Omental fat pad (tissue), 4 donors: ENCODE data around the gene CHCHD3. TPM values are rescaled to one million over a fixed set of nuclear protein-coding genes. Genes with fewer than 3 reads are reported as not detected.
"Not testable (repeated sequence)": the region's sequence is repeated elsewhere in the genome, so short reads cannot be mapped to it uniquely, and the experiment has no call there.

Source experiments
- ATAC-seq: fragments of 150-250 bp; one replicate; pipeline ENCODE4 v1.9.1; 2016; ENCODE audit warnings: mild to moderate bottlenecking, moderate library complexity; ENCODE audit not compliant: low FRiP score
- DNase-seq: peaks from one replicate; pipeline ENCODE4 v3.0.0-alpha.2; 2019; ENCODE audit warnings: low spot score
- CTCF ChIP-seq, 3 donors: fragments of 450-650 bp; IDR thresholded peaks; one replicate each; pipeline ENCODE4 v1.5.1; 2016 to 2017; ENCODE audit warnings: antibody characterized with exemption in 3 of 3, mild to moderate bottlenecking in 3 of 3, moderate library complexity in 2 of 3
- total RNA-seq, 4 donors: library from RNA; depleted of rRNA; stranded (reverse); fragments of >200 nt; gene quantifications; one replicate each; pipeline ENCODE4 v1.1.0, GENCODE V29; 2016

CHCHD3 gene
- total RNA-seq, 4 donors from 2014 or later: 53.0 to 63.1 (median 56.5) TPM

- no peak for TF ChIP-seq CTCF (IDR thresholded peaks at IDR 0.05)
- ATAC-seq (no peak), DNase-seq (no peak)
Measured at GRCh38 chr7:132897093-132897687, 184.7 kb downstream of the CHCHD3 start.

- ATAC-seq: no peak
- TF ChIP-seq CTCF (IDR thresholded peaks at IDR 0.05): no peak
Measured at GRCh38 chr7:132895231-132895630, 186.7 kb downstream of the CHCHD3 start.

GRCh38 chr7:132893560-132893959, 188.3 kb downstream of the CHCHD3 start:
- no peak for TF ChIP-seq CTCF (IDR thresholded peaks at IDR 0.05)
- no peak for DNase-seq
- ATAC-seq: no peak

More at GRCh38 chr7:132895231-132895630, 186.7 kb downstream of the CHCHD3 start:
- no peak for DNase-seq

GRCh38 chr7:132892744-132893143, 189.1 kb downstream of the CHCHD3 start:
- not testable (repeated sequence) for DNase-seq, ATAC-seq

- no peak for TF ChIP-seq CTCF (IDR thresholded peaks at IDR 0.05)
- ATAC-seq: no peak
Measured at GRCh38 chr7:132891554-132891953, 190.3 kb downstream of the CHCHD3 start.

GRCh38 chr7:132882714-132883428, 199.0 kb downstream of the CHCHD3 start:
- DNase-seq (no peak), ATAC-seq (no peak)
- no peak for TF ChIP-seq CTCF (IDR thresholded peaks at IDR 0.05)

More at GRCh38 chr7:132891554-132891953, 190.3 kb downstream of the CHCHD3 start:
- DNase-seq: no peak

- no peak for ATAC-seq
- TF ChIP-seq CTCF (IDR thresholded peaks at IDR 0.05): no peak
- DNase-seq: no peak
Measured at GRCh38 chr7:132881317-132881716, 200.6 kb downstream of the CHCHD3 start.
